SJSA1 (cell line): ENCODE measurements around the gene PLCH2. TPM values are rescaled to one million over a fixed set of nuclear protein-coding genes. Genes with fewer than 3 reads are reported as not detected.

ENCODE experiments used
- DNase-seq, 2 experiments: peaks; one replicate each; pipeline ENCODE4 v3.0.0-alpha.2; 2015 to 2020; ENCODE audit warnings: low spot score in 2 of 2, low read depth in 1 of 2
- H3K27ac ChIP-seq: fragments of 250-450 bp; sonication (Bioruptor Pico); 2 replicates; pipeline ENCODE4 v1.5.1; 2020; ENCODE audit warnings: mild to moderate bottlenecking, moderate library complexity
- H3K27me3 ChIP-seq: fragments of 250-450 bp; sonication (Bioruptor Pico); replicated peaks from 2 replicates; pipeline ENCODE4 v1.5.1; 2020; ENCODE audit warnings: mild to moderate bottlenecking, moderate library complexity
- H3K36me3 ChIP-seq: fragments of 250-450 bp; sonication (Bioruptor Pico); 2 replicates; pipeline ENCODE4 v1.5.1; 2020; ENCODE audit warnings: mild to moderate bottlenecking
- H3K4me1 ChIP-seq: fragments of 250-450 bp; sonication (Bioruptor Pico); replicated peaks from 2 replicates; pipeline ENCODE4 v1.6.1; 2021; ENCODE audit warnings: mild to moderate bottlenecking
- H3K4me3 ChIP-seq: fragments of 250-450 bp; sonication (Bioruptor Pico); 2 replicates; pipeline ENCODE4 v1.5.1; 2020; ENCODE audit warnings: mild to moderate bottlenecking
- H3K9me3 ChIP-seq: fragments of 250-450 bp; sonication (Bioruptor Pico); replicated peaks from 2 replicates; pipeline ENCODE4 v1.5.1; 2020; ENCODE audit warnings: mild to moderate bottlenecking
- total RNA-seq: library from RNA; depleted of rRNA; stranded (reverse); fragments of >200 nt; shearing (Covaris generic); gene quantifications from 2 replicates; pipeline ENCODE4 v1.2.3, GENCODE V29; 2014

PLCH2 gene
- total RNA-seq, 1 experiment from 2014 or later, result 0.24 TPM

GRCh38 chr1:2503554-2504224, 27.6 kb downstream of the PLCH2 start:
- no peak overlapping the region for H3K4me3 ChIP-seq
- no peak overlapping the region for H3K27ac ChIP-seq
- H3K4me1 ChIP-seq, result no peaks in the 10 kb centered on the region
- H3K36me3 ChIP-seq, result peaks cover 15% of the 10 kb centered on the region
- no peaks in the 10 kb centered on the region for H3K9me3 ChIP-seq
- no peaks in the 10 kb centered on the region for H3K27me3 ChIP-seq
- no peak for DNase-seq

DNA sequence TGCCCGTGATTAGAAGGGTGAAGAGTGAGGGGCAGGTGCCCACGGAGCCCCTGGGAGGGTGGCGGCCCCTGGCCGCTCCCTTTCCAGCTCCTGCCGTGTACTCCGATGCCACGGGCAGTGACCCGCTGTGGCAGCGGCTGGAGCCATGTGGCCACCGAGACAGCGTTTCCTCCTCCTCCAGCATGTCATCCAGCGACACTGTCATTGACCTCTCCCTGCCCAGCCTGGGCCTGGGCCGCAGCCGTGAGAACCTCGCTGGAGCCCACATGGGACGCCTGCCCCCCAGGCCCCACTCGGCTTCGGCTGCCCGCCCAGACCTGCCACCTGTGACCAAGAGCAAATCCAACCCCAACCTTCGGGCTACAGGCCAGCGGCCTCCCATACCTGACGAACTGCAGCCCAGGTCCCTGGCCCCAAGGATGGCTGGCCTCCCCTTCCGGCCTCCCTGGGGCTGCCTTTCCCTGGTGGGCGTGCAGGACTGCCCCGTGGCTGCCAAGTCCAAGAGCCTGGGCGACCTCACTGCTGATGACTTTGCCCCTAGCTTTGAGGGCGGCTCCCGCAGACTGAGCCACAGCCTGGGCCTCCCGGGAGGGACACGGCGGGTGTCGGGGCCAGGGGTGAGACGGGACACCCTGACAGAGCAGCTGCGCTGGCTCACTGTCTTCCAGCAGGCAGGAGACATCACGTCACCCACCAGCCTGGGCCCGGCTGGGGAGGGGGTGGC, 28.3 kb downstream of the PLCH2 start:
- H3K27ac ChIP-seq, result no peak overlapping the region
- no peak for DNase-seq
- no peaks in the 10 kb centered on the region for H3K9me3 ChIP-seq
- H3K4me3 ChIP-seq, result no peak overlapping the region
- peaks cover 22% of the 10 kb centered on the region for H3K36me3 ChIP-seq
- no peaks in the 10 kb centered on the region for H3K27me3 ChIP-seq
- no peaks in the 10 kb centered on the region for H3K4me1 ChIP-seq

GRCh38 chr1:2504949-2505272, 28.8 kb downstream of the PLCH2 start:
- H3K4me1 ChIP-seq, result no peaks in the 10 kb centered on the region
- no peak for DNase-seq
- H3K27me3 ChIP-seq, result no peaks in the 10 kb centered on the region
- no peak overlapping the region for H3K4me3 ChIP-seq
- peaks cover 27% of the 10 kb centered on the region for H3K36me3 ChIP-seq
- no peaks in the 10 kb centered on the region for H3K9me3 ChIP-seq
- no peak overlapping the region for H3K27ac ChIP-seq

- H3K27me3 ChIP-seq, result no peaks in the 10 kb centered on the region
- H3K9me3 ChIP-seq, result no peaks in the 10 kb centered on the region
- no peak overlapping the region for H3K27ac ChIP-seq
- H3K4me3 ChIP-seq, result no peak overlapping the region
- no peak for DNase-seq
- H3K36me3 ChIP-seq, result peaks cover 33% of the 10 kb centered on the region
- H3K4me1 ChIP-seq, result no peaks in the 10 kb centered on the region
These were observed 29.4 kb downstream of the PLCH2 start for GRCh38 chr1:2505461-2505994.

DNA sequence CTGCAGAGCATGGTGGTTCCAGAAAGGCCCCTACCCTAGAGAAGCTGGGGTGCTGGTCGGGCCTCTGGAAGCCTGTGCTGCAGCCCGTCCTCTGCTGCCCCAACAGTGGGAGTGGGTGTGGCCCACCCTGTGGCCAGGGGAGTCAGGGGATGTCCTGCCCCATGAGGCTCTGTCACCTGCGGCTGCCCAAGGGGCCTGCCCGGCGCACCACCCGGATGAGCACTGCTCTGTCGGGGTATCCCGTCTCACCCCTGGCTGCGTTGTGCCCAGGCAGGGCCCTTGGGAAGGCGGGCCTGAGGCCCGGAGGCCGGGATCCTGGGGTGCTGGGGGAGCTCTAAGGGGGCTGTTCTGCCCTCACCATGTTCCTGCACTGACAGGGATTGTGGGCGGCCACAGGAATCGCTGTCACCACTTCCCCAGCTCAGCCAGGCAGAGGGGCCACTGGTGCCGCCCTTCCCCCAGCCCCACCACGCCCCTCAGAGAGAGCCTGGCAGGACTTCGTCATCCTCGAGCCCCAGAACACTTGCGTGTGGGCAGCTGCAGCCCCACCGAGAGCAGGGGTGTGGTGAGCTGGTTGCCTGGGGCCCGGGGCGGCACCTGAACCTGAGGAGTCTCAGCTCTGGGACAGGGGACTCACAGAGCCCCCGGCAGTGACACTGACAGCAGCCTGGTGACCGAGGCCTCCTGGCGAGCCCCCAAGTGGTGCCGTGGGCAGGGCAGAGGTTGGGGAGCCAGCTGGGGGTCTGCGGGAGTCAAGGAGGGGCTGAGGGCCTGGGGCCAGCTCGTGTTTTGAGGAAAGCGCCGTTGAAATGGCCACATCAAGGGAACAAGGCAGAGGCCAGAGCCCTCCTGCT, 30.1 kb downstream of the PLCH2 start:
- no peaks in the 10 kb centered on the region for H3K27me3 ChIP-seq
- H3K9me3 ChIP-seq, result no peaks in the 10 kb centered on the region
- DNase-seq, result no peak
- H3K36me3 ChIP-seq, result peaks cover 40% of the 10 kb centered on the region
- H3K4me3 ChIP-seq, result no peak overlapping the region
- no peaks in the 10 kb centered on the region for H3K4me1 ChIP-seq
- H3K27ac ChIP-seq, result no peak overlapping the region

DNA sequence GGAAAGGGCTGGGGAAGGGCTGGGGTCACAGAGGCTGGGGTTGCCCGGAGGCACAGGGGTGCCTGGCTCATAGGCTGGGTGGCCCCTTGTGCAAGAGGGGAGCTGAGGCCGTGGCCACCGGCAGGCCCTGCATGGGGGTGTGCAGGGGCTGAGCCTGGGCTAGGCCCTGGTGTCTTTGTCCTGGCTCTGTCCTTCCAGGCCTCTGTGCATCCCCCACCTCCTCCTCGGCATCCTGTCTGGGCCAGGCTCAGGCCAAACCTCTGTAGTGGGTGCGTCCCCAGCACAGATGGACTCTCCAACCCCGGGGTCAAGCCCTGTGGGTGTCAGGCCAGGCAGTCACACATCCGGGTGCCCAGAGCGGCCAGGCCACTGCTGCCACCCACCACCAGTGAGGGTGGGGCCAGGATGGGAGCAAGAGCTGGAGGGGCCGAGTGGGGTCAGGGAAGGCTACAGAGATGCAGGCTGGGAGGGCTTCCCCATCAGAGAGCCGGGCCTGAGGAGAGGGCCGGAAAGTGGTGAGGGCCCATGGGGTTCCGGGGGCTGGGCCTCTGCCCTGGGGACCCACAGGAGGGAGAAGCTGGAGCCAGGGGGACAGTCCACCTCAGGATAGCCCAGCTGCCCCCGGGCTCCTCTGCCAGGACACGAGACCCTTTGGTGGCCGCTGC, 30.9 kb downstream of the PLCH2 start:
- H3K4me3 ChIP-seq, result no peak overlapping the region

GRCh38 chr1:2507744-2508155, 31.7 kb downstream of the PLCH2 start:
- Histone ChIP-seq H3K27me3 (no peaks in the 10 kb centered on the region), H3K4me1 (no peaks in the 10 kb centered on the region), H3K4me3 (no peak overlapping the region), H3K36me3 (peaks cover 56% of the 10 kb centered on the region), H3K27ac (no peak overlapping the region), H3K9me3 (no peaks in the 10 kb centered on the region)
- DNase-seq, result no peak

More for the DNA sequence above, 30.9 kb downstream of the PLCH2 start:
- H3K9me3 ChIP-seq, result no peaks in the 10 kb centered on the region
- DNase-seq, result no peak
- no peaks in the 10 kb centered on the region for H3K27me3 ChIP-seq
- peaks cover 48% of the 10 kb centered on the region for H3K36me3 ChIP-seq
- no peak overlapping the region for H3K27ac ChIP-seq
- no peaks in the 10 kb centered on the region for H3K4me1 ChIP-seq

DNA sequence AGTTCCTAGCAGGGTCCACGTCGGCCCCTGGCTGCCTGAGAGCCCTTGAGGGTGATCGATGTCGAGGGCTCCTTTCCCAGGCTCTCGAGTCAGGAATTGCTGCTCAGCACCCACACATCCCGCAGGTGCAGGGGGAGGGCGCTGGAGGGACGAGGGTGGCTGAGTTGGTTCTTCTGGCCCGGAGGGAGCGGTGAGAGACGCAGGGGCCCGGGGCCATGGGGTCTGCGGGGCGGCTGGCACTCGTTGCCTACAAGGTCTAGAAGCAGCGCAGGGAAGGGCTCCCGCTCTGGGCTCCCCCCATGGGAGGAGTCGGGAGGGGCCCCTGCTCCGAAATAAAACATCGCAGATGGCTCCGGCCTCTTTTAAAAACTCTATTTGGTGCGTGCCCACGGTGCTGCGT, 32.1 kb downstream of the PLCH2 start:
- Histone ChIP-seq H3K27ac (no peak overlapping the region), H3K9me3 (no peaks in the 10 kb centered on the region), H3K27me3 (no peaks in the 10 kb centered on the region), H3K4me3 (no peak overlapping the region), H3K4me1 (no peaks in the 10 kb centered on the region), H3K36me3 (peaks cover 60% of the 10 kb centered on the region)
- DNase-seq, result no peak

- Histone ChIP-seq H3K27ac (no peak overlapping the region), H3K9me3 (no peaks in the 10 kb centered on the region), H3K27me3 (no peaks in the 10 kb centered on the region), H3K4me1 (no peaks in the 10 kb centered on the region), H3K36me3 (peaks cover 66% of the 10 kb centered on the region), H3K4me3 (no peak overlapping the region)
- DNase-seq, result no peak
These were observed 32.7 kb downstream of the PLCH2 start for GRCh38 chr1:2508751-2509150.

DNA sequence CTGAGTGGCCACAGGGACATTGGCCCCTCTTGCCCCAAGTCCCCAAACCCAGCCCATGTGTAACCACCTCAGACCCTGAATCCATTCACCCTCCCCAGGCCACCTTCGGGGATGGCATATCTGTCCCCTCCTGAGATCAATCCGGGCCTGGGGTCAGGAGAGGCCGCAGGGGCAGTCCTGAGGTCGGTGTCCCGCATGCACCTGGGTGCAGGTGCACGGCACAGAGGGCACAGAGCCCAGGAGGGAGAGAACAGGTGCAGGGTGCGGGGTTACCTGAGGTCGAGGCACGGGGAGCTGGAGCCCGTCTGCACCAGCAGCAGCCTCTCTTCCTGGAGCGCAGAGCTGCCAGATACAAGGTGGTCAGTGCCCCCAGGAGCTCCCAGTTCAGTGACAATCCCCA, 33.5 kb downstream of the PLCH2 start:
- no peak for DNase-seq
- H3K36me3 ChIP-seq, result peaks cover 71% of the 10 kb centered on the region
- H3K27ac ChIP-seq, result no peak overlapping the region
- no peak overlapping the region for H3K4me3 ChIP-seq
- no peaks in the 10 kb centered on the region for H3K4me1 ChIP-seq
- no peaks in the 10 kb centered on the region for H3K27me3 ChIP-seq
- H3K9me3 ChIP-seq, result no peaks in the 10 kb centered on the region

DNA sequence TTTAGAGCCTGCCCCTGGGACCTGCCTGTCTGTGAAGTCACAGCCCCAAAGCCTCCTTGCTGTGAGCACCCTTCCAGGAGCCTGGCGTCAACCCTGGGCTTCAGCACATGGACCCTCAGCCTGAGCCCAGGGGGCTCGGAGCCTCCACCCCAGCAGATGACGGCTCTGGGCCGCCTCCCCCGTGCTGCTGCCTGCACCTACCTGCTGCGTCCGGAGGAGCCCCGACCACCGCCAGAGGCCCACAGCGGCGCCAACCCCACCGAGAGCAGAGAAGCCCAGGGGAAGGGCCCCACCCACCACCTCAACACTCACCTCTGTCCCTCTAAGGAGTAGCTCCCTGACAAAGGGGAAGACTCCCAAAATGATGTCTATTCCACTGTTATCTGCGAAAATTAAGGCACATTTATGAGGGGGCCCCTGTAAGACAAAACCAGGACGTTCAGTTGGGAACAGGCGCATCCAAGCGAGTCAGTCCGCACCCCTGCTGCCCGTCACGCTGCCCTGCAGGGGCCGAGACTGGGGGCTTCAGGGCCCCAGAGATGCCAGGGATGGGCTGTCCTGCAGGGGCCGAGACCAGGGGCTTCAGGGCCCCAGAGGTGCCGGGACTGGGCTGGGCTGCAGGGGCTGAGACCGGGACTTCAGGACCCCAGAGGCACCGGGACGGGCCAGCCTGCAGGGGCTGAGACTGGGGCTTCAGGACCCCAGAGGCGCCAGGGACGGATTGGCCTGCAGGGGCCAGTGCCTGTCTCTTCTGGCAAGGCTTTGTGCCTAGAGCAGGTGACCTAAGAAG, 34.5 kb downstream of the PLCH2 start:
- H3K27ac ChIP-seq, result no peak overlapping the region
- H3K4me3 ChIP-seq, result no peak overlapping the region
- H3K27me3 ChIP-seq, result no peaks in the 10 kb centered on the region
- H3K4me1 ChIP-seq, result no peaks in the 10 kb centered on the region
- peaks cover 80% of the 10 kb centered on the region for H3K36me3 ChIP-seq
- no peaks in the 10 kb centered on the region for H3K9me3 ChIP-seq
- DNase-seq, result no peak

DNA sequence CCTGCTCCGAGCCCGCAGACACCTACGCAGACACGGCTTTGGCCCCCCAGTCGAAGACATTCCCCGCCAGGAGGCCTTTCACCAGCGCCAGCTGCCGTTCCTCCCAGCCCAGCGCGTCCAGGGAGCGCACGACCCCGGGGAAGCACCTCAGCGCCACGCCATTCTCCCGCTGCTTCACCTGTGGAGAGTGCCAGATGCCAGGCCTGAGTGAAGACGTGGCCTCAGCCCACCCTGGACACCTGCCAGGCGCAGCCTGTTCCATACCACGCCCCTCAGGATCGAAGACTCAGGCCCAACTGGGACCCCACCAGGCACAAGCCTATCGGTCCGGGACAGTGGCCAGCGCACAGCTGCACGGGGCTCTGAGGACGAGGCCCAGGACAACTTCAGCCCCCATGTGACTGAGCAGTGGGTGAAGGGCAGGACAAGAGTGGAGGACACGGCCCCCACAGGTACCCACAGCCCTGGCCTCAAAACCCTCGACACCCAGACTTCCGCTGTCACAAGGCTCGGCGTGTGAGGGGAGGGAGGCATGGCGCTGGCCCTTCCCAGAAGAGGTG, 36.9 kb downstream of the PLCH2 start:
- no peak for DNase-seq
- Histone ChIP-seq H3K4me3 (no peak overlapping the region), H3K27ac (no peak overlapping the region), H3K36me3 (peaks cover 92% of the 10 kb centered on the region), H3K9me3 (no peaks in the 10 kb centered on the region), H3K27me3 (no peaks in the 10 kb centered on the region), H3K4me1 (no peaks in the 10 kb centered on the region)
